Measurements from ENCODE around the gene HOXA10.

The HOXA10 gene

GRCh38 chr7:27128034-27128433, 46.1 kb downstream of the HOXA10 start:
- no peak for DNase-seq

- no peak for DNase-seq
Observed at GRCh38 chr7:27126596-27127327, 47.4 kb downstream of the HOXA10 start.

GRCh38 chr7:27125986-27126394, 48.1 kb downstream of the HOXA10 start:
- DNase-seq: no peak

GRCh38 chr7:27124902-27125689, 49.0 kb downstream of the HOXA10 start:
- DNase-seq: no peak

- DNase-seq: no peak
Observed at GRCh38 chr7:27124096-27124901, 49.8 kb downstream of the HOXA10 start.

GRCh38 chr7:27123477-27124053, 50.6 kb downstream of the HOXA10 start:
- DNase-seq: no peak

- no peak for DNase-seq
Observed at GRCh38 chr7:27123007-27123476, 51.1 kb downstream of the HOXA10 start.

GRCh38 chr7:27122077-27122910, 51.8 kb downstream of the HOXA10 start:
- DNase-seq: no peak

GRCh38 chr7:27121684-27122076, 52.4 kb downstream of the HOXA10 start:
- no peak for DNase-seq
